Neuron (in vitro differentiated cells): Measurements from ENCODE around the gene TRAF4.
"Not testable (repeated sequence)": the region's sequence is repeated elsewhere in the genome, so short reads cannot be mapped to it uniquely, and the experiment has no call there.

Source experiments
- H2AFZ ChIP-seq: one replicate; pipeline ENCODE4 v1.6.1; 2013; ENCODE audit warnings: low read depth, mild to moderate bottlenecking, inconsistent platforms, low read length, moderate library complexity
- H3K27me3 ChIP-seq: one replicate; pipeline ENCODE4 v1.6.1; 2013; ENCODE audit warnings: low read length; ENCODE audit not compliant: insufficient read depth
- H3K36me3 ChIP-seq: one replicate; pipeline ENCODE4 v1.6.1; 2013; ENCODE audit warnings: low read length; ENCODE audit not compliant: insufficient read depth
- H3K4me1 ChIP-seq: one replicate; pipeline ENCODE4 v1.6.1; 2013; ENCODE audit warnings: low read length; ENCODE audit not compliant: insufficient read depth
- H3K4me3 ChIP-seq: 2 replicates; pipeline ENCODE4 v1.5.1; 2013; ENCODE audit warnings: mild to moderate bottlenecking, low read length, moderate library complexity
- H3K9me3 ChIP-seq: one replicate; pipeline ENCODE4 v1.6.1; 2013; ENCODE audit warnings: low read length

Gene TRAF4

DNA sequence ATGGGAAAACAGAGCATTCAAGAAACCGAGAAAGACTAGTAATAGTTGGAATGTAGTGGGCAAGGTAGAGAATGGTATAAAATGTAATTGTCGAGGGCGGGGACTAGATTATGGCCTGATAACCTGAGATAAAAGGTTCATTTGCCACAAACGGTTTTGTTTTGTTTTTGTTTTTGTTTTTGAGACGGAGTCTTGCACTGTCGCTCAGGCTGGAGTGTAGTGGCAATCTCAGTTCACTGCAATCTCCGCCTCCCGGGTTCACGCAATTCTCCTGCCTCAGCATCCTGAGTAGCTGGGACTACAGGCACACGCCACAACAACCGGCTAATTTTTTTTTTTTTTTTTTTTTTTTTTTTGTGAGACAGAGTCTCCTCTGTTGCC, 13.9 kb upstream of the TRAF4 start:
- Histone ChIP-seq H3K27me3 (no peaks in the 10 kb centered on the region), H3K4me1 (peaks cover 21% of the 10 kb centered on the region), H3K4me3 (no peak overlapping the region), H3K36me3 (peaks cover 7% of the 10 kb centered on the region), H3K9me3 (no peaks in the 10 kb centered on the region), H2AFZ (no peak overlapping the region)

- Histone ChIP-seq H2AFZ (no peak overlapping the region), H3K36me3 (peaks cover 7% of the 10 kb centered on the region), H3K27me3 (no peaks in the 10 kb centered on the region), H3K9me3 (peaks cover 3% of the 10 kb centered on the region), H3K4me3 (no peak overlapping the region), H3K4me1 (peaks cover 3% of the 10 kb centered on the region)
These were observed 10.5 kb upstream of the TRAF4 start for GRCh38 chr17:28733346-28733745.

- Histone ChIP-seq H3K9me3 (peaks cover 3% of the 10 kb centered on the region), H3K4me1 (no peaks in the 10 kb centered on the region), H3K27me3 (no peaks in the 10 kb centered on the region), H3K36me3 (peaks cover 7% of the 10 kb centered on the region), H2AFZ (no peak overlapping the region), H3K4me3 (no peak overlapping the region)
These were observed 9.0 kb upstream of the TRAF4 start for GRCh38 chr17:28734712-28735241.

- no peaks in the 10 kb centered on the region for H3K4me1 ChIP-seq
- H2AFZ ChIP-seq: no peak overlapping the region
- peaks cover 3% of the 10 kb centered on the region for H3K9me3 ChIP-seq
- no peaks in the 10 kb centered on the region for H3K27me3 ChIP-seq
- H3K4me3 ChIP-seq: no peak overlapping the region
- peaks cover 7% of the 10 kb centered on the region for H3K36me3 ChIP-seq
These were observed 8.5 kb upstream of the TRAF4 start for GRCh38 chr17:28735242-28735722.

- not testable (repeated sequence) for H3K9me3 ChIP-seq, H3K27me3 ChIP-seq, H2AFZ ChIP-seq, H3K4me3 ChIP-seq, H3K4me1 ChIP-seq, H3K36me3 ChIP-seq
These were observed 7.7 kb upstream of the TRAF4 start for GRCh38 chr17:28735913-28736769.

- no peak overlapping the region for H2AFZ ChIP-seq
- H3K27me3 ChIP-seq: no peaks in the 10 kb centered on the region
- H3K36me3 ChIP-seq: peaks cover 7% of the 10 kb centered on the region
- no peak overlapping the region for H3K4me3 ChIP-seq
- H3K9me3 ChIP-seq: peaks cover 3% of the 10 kb centered on the region
- no peaks in the 10 kb centered on the region for H3K4me1 ChIP-seq
These were observed 6.5 kb upstream of the TRAF4 start for GRCh38 chr17:28737316-28737715.

DNA sequence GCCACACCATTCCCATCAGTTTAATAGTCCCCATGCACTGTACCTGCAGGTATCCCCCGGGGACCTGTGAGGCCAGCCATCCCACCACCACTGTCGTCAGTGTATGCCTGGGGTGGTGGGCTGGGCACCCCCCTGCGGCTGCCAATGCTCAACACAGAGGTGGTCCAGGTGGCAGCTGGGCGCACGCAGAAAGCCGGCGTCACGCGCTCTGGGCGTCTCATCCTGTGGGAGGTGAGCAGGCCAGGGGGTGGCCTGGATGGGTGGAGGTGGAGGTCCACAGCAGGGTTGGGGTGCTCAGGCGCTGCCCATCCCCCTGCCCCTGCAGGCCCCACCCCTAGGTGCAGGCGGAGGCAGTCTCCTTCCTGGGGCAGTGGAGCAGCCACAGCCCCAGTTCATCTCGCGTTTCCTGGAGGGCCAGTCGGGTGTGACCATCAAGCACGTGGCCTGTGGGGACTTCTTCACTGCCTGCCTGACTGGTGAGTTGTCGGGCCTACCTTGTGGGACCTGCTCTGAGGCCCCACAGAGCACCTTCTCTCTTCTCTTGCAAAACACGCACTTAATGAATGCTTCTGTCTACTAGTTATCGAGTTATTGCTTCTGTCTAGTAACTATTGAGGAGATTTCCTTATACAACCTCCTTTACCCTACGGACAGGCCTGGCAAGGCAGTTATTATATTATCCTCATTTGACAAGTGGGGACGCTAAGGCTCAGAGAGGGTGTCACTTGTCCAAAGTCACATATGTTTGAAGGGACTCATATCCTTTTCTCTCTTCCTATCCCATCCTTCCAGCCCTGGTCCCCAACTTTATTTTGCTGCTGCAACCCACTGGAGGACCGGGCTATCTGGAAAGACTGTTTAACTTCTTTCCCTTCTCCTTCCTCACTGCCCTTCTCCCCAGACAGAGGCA, 5.8 kb upstream of the TRAF4 start:
- Histone ChIP-seq H3K4me1 (peaks cover 4% of the 10 kb centered on the region), H2AFZ (no peak overlapping the region), H3K4me3 (no peak overlapping the region), H3K36me3 (peaks cover 7% of the 10 kb centered on the region), H3K27me3 (no peaks in the 10 kb centered on the region), H3K9me3 (peaks cover 3% of the 10 kb centered on the region)

DNA sequence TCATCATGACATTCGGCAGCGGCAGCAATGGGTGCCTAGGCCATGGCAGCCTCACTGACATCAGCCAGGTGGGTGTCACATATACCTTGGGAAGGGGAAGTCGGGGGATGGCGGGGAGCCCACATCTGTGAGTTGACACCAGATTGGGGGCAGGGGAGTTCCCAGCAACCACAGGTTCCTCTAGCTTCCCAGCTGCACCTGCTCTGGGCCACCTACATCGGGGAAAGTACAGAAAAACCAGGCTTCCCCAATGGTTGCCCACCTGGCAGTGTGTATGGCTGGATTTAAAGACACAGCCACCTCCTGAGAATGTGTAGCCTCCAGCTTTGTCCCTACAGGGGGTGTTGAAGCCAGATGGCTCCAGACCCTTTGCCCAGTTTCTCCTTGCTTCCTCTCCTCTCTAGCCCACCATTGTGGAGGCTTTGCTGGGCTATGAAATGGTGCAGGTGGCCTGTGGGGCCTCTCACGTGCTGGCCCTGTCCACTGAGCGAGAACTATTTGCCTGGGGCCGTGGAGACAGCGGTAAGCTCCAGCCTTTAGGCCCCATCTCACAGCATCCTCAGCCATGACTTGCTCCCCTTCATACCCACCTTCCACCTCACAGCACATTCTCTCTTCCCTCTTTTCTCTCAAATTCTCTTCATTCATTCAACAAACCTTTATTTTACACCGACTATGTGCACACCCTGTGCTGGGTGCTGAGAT, 5.0 kb upstream of the TRAF4 start:
- Histone ChIP-seq H3K9me3 (peaks cover 3% of the 10 kb centered on the region), H3K4me3 (no peak overlapping the region), H3K36me3 (peaks cover 5% of the 10 kb centered on the region), H3K4me1 (peaks cover 4% of the 10 kb centered on the region), H2AFZ (no peak overlapping the region), H3K27me3 (no peaks in the 10 kb centered on the region)

- H2AFZ ChIP-seq: no peak overlapping the region
- no peak overlapping the region for H3K4me3 ChIP-seq
- no peaks in the 10 kb centered on the region for H3K36me3 ChIP-seq
- H3K4me1 ChIP-seq: peaks cover 7% of the 10 kb centered on the region
- H3K27me3 ChIP-seq: no peaks in the 10 kb centered on the region
- peaks cover 3% of the 10 kb centered on the region for H3K9me3 ChIP-seq
These were observed 3.1 kb upstream of the TRAF4 start for GRCh38 chr17:28740406-28741357.

- peaks cover 3% of the 10 kb centered on the region for H3K9me3 ChIP-seq
- peaks cover 8% of the 10 kb centered on the region for H3K36me3 ChIP-seq
- H2AFZ ChIP-seq: no peak overlapping the region
- no peak overlapping the region for H3K4me3 ChIP-seq
- peaks cover 17% of the 10 kb centered on the region for H3K4me1 ChIP-seq
- no peaks in the 10 kb centered on the region for H3K27me3 ChIP-seq
These were observed 2.2 kb upstream of the TRAF4 start for GRCh38 chr17:28741358-28742349.
